K562 (cell line): Measurements from ENCODE around the gene MS4A4E. TPM values are rescaled to one million over a fixed set of nuclear protein-coding genes. Genes with fewer than 3 reads are reported as not detected.
"Not testable (repeated sequence)": the region's sequence is repeated elsewhere in the genome, so short reads cannot be mapped to it uniquely, and the experiment has no call there.

Experiments
- ATAC-seq: fragments of 200-7000 bp; cut with Tn5 transposase; 3 replicates; pipeline ENCODE4 v1.9.1; 2020; ENCODE audit warnings: moderate library complexity
- BruUV-seq: library from RNA; stranded (reverse); fragments of 400-500 nt; replicated peaks from 2 replicates; lab custom pipeline; 2021; lab: Mats Ljungman, UMichigan
- CTCF ChIA-PET: fragments of 300-600 bp; formaldehyde crosslinking; extraction: SDS; loops from one replicate; lab custom pipeline; 2021; ENCODE audit warnings: low intra/inter-chr PET ratio; lab: Yijun Ruan, JAX
- POLR2A ChIA-PET: fragments of 300-600, 350-650 bp; sonication (Branson Sonifier 250); formaldehyde crosslinking; extraction: SDS; loops from one replicate; lab custom pipeline; 2021; ENCODE audit warnings: antibody characterized with exemption, inconsistent platforms; lab: Yijun Ruan, JAX
- DNase-seq, 4 experiments: peaks; one replicate each; pipeline versions ENCODE4 v3.0.0 to v3.0.0-alpha.2; 2011 to 2018; ENCODE audit warnings: low spot score in 3 of 4, mixed read lengths in 3 of 4; ENCODE audit errors: extremely low read depth in 1 of 4
- FAIRE-seq: peaks from 2 replicates; lab custom pipeline; 2011; peaks lifted over from hg19 to GRCh38; lab: Jason Lieb, UNC
- H2AFZ ChIP-seq: 2 replicates; pipeline ENCODE4 v1.6.0; 2011; ENCODE audit warnings: low read depth, low read length, control low read depth, inconsistent platforms
- H3K27ac ChIP-seq: fragments of 200-600 bp; 3 replicates; pipeline ENCODE4 v1.8.0; 2011; ENCODE audit warnings: low read depth, mild to moderate bottlenecking, control low read depth, inconsistent platforms, low read length, moderate library complexity, mixed read lengths; ENCODE audit errors: extremely low read depth
- H3K27me3 ChIP-seq, 2 experiments: fragments of 300-600 bp in 1 of 2; 2 replicates in 1 of 2; 3 replicates in 1 of 2; pipeline versions ENCODE4 v1.6.0 to v1.8.0; 2011; ENCODE audit warnings: inconsistent platforms in 2 of 2, low read length in 2 of 2, mild to moderate bottlenecking in 1 of 2, mixed read lengths in 1 of 2, moderate library complexity in 1 of 2; ENCODE audit not compliant: control insufficient read depth in 2 of 2, insufficient read depth in 2 of 2
- H3K36me3 ChIP-seq: fragments of 300-600 bp; 3 replicates; pipeline ENCODE4 v1.8.0; 2011; ENCODE audit warnings: mild to moderate bottlenecking, low read length, inconsistent platforms; ENCODE audit not compliant: control insufficient read depth, insufficient read depth
- H3K4me1 ChIP-seq, 2 experiments: fragments of 200-600 bp in 1 of 2; replicated peaks in 1 of 2; 2 replicates in 1 of 2; 3 replicates in 1 of 2; pipeline versions ENCODE4 v1.5.1 to v1.8.0; 2011; ENCODE audit warnings: inconsistent platforms in 2 of 2, low read length in 2 of 2, mild to moderate bottlenecking in 1 of 2, mixed read lengths in 1 of 2, moderate library complexity in 1 of 2; ENCODE audit not compliant: control insufficient read depth in 2 of 2, insufficient read depth in 2 of 2
- H3K4me2 ChIP-seq: 2 replicates; pipeline ENCODE4 v1.6.1; 2011; ENCODE audit warnings: low read length, control low read depth, inconsistent platforms, mixed read lengths; ENCODE audit not compliant: insufficient read depth
- H3K4me3 ChIP-seq: fragments of 200-600 bp; sonication (generic), shearing (Covaris generic); 2 replicates; pipeline ENCODE4 v1.5.1; 2016; ENCODE audit warnings: control low read depth, inconsistent platforms
- H3K79me2 ChIP-seq: fragments of 200-600 bp; 3 replicates; pipeline ENCODE4 v1.8.0; 2011; ENCODE audit warnings: low read length, inconsistent platforms; ENCODE audit not compliant: control insufficient read depth, insufficient read depth
- H3K9ac ChIP-seq, 2 experiments: 2 replicates each; pipeline versions ENCODE4 v1.6.0 to v1.6.1; 2011; ENCODE audit warnings: low read depth in 2 of 2, low read length in 2 of 2, control low read depth in 1 of 2, inconsistent platforms in 1 of 2, mild to moderate bottlenecking in 1 of 2, mixed read lengths in 1 of 2; ENCODE audit not compliant: insufficient read depth in 1 of 2
- H3K9me1 ChIP-seq: one replicate; pipeline ENCODE4 v1.6.0; 2011; ENCODE audit warnings: inconsistent platforms, mild to moderate bottlenecking, low read length, moderate library complexity; ENCODE audit not compliant: control insufficient read depth, insufficient read depth
- H3K9me3 ChIP-seq: replicated peaks from 2 replicates; pipeline ENCODE4 v1.5.1; 2011; ENCODE audit warnings: low read depth, low read length, inconsistent platforms; ENCODE audit not compliant: control insufficient read depth, insufficient read depth
- H4K20me1 ChIP-seq: replicated peaks from 2 replicates; pipeline ENCODE4 v1.6.1; 2011; ENCODE audit warnings: low read length, inconsistent platforms, mixed read lengths; ENCODE audit not compliant: control insufficient read depth, insufficient read depth
- E2F6 ChIP-seq, 2 experiments: IDR thresholded peaks; 2 replicates each; pipeline ENCODE4 v1.6.1; 2011; ENCODE audit warnings: borderline replicate concordance in 1 of 2, control low read depth in 1 of 2, low read depth in 1 of 2, low read length in 1 of 2, mild to moderate bottlenecking in 1 of 2, mixed read lengths in 1 of 2, moderate library complexity in 1 of 2; ENCODE audit not compliant: insufficient read depth in 1 of 2, insufficient read length in 1 of 2, poor library complexity in 1 of 2, severe bottlenecking in 1 of 2; ENCODE audit errors: extremely low read depth in 1 of 2
- MECOM ChIP-seq: fragments of 250-450 bp; sonication (Bioruptor Pico); IDR thresholded peaks from 2 replicates; pipeline ENCODE4 v1.8.0; 2022; ENCODE audit warnings: inconsistent platforms
- PBX2 ChIP-seq, 2 experiments: IDR thresholded peaks in 1 of 2; conservative IDR thresholded peaks in 1 of 2; 2 replicates each; pipeline ENCODE4 v1.6.1; 2016; ENCODE audit warnings: low read depth in 2 of 2, mild to moderate bottlenecking in 1 of 2, missing compliant biosample characterization in 1 of 2, missing genetic modification characterization in 1 of 2, moderate library complexity in 1 of 2
- SMARCE1 ChIP-seq: fragments of 450-650 bp; IDR thresholded peaks from 2 replicates; pipeline ENCODE4 v1.7.1; 2016; ENCODE audit warnings: mild to moderate bottlenecking
- STAG1 ChIP-seq: sonication (generic); formaldehyde crosslinking; IDR thresholded peaks from 2 replicates; pipeline ENCODE4 v1.5.0; 2020; ENCODE audit warnings: missing genetic modification reagents, borderline replicate concordance
- TBP ChIP-seq: optimal IDR thresholded peaks from 2 replicates; pipeline ENCODE3; 2011; ENCODE audit warnings: low read depth, low read length, improper control_type of control experiment
- THRB ChIP-seq: fragments of 450-650 bp; formaldehyde crosslinking; conservative IDR thresholded peaks from 2 replicates; pipeline ENCODE4 v1.4.0; 2022; ENCODE audit warnings: mild to moderate bottlenecking, missing genetic modification characterization
- ZNF174 ChIP-seq: fragments of 250-450 bp; sonication (Bioruptor Pico); IDR thresholded peaks from 2 replicates; pipeline ENCODE4 v1.4.0; 2020; ENCODE audit warnings: mild to moderate bottlenecking
- WGBS: fragments of 100-300 bp; shearing (Covaris generic); methylation state at CpG from one replicate; pipeline ENCODE4 v1.1.6; 2016; ENCODE audit warnings: low coverage, mixed read lengths; ENCODE audit not compliant: insufficient coverage; ENCODE audit errors: missing lambda C conversion rate; 5-methylcytosine and 5-hydroxymethylcytosine counted together
- in situ Hi-C: fragments of 300-500 bp; cut with MboI; formaldehyde crosslinking; loops from 4 replicates; pipeline ENCODE4 v1.15.0; 2018; ENCODE audit warnings: inconsistent platforms, mixed read lengths
- intact Hi-C: fragments of 100-400 bp; cut with micrococcal nuclease; formaldehyde crosslinking; loops from 2 replicates; pipeline ENCODE4 v1.14.2; 2022
- polyA plus RNA-seq, 8 experiments: library from polyadenylated mRNA; depleted of rRNA in 4 of 8; stranded (reverse) in 5 of 8; unstranded in 3 of 8; fragments of >200 nt; fragmentation: Nextera tagmentation in 2 of 8; fragmentation: Illumina TruSeq in 1 of 8; extraction: Ambion mirVana in 2 of 8; extraction: Trizol in 1 of 8; gene quantifications; 2 replicates each; pipeline versions ENCODE4 v1.2.1 to v1.2.3, GENCODE V29; 2011 to 2014; ENCODE audit warnings: inconsistent platforms in 1 of 8, missing spikeins in 1 of 8
- total RNA-seq, 7 experiments: library from RNA; depleted of rRNA in 6 of 7; stranded (reverse); fragments of >200 nt in 6 of 7; fragmentation: Illumina TruSeq in 2 of 7; extraction: Trizol in 2 of 7; gene quantifications; 2 replicates each; pipeline versions ENCODE4 v1.2.1 to v1.2.3, GENCODE V29; 2011 to 2021; ENCODE audit warnings: low replicate concordance in 1 of 7

Gene MS4A4E
- total and polyA plus RNA-seq, 9 of the 15 experiments (the other 6 are each of a cell fraction or from before 2014, with no cell fraction given) = 0.11 to 0.81 (median 0.36) TPM; not detected in 2

- TF ChIP-seq THRB (no peak), MECOM (CRISPR knock-in tag) (no peak), STAG1 (CRISPR knock-in tag) (no peak), TBP (no peak), E2F6 (IDR thresholded peaks at IDR 0.05; ENCODE audit: borderline replicate concordance in 1 of 2, extremely low read depth in 1 of 2, insufficient read depth in 1 of 2, insufficient read length in 1 of 2, low read depth in 1 of 2, low read length in 1 of 2, poor library complexity in 1 of 2, severe bottlenecking in 1 of 2) (no peak), SMARCE1 (no peak), ZNF174 (CRISPR knock-in tag) (no peak), PBX2 (CRISPR knock-in tag; IDR thresholded peaks at IDR 0.05; ENCODE audit: low read depth) (no peak), PBX2 (tag; conservative IDR thresholded peaks at IDR 0.05; ENCODE audit: low read depth) (no peak)
These were observed 45.6 kb upstream of the MS4A4E start (continued) for GRCh38 chr11:60288531-60288930.

- FAIRE-seq, H3K9me1 ChIP-seq, H3K4me2 ChIP-seq, H4K20me1 ChIP-seq, H3K36me3 ChIP-seq, intact Hi-C loops, H3K9me3 ChIP-seq, H3K27me3 ChIP-seq, in situ Hi-C loops, H3K4me3 ChIP-seq, ATAC-seq, H3K9ac ChIP-seq, POLR2A ChIA-PET, H3K27ac ChIP-seq, DNase-seq, H3K79me2 ChIP-seq, H2AFZ ChIP-seq, CTCF ChIA-PET, BruUV-seq, H3K4me1 ChIP-seq: not testable (repeated sequence)
- 12% methylated on average over 7 of the region's 7 CpGs for WGBS
These were observed 42.6 kb upstream of the MS4A4E start for GRCh38 chr11:60285411-60286126.
